ENCODE data around the gene KRT32.
A peak's percentile ranks its signal among the peaks of the same experiment; 100 is the strongest.

Gene KRT32

GRCh38 chr17:41500131-41500911 is 33.1 kb upstream of the KRT32 start:
- no peak for DNase-seq (ENCODE audit: extremely low read depth, low read depth)
- TF ChIP-seq, protein P1, sequence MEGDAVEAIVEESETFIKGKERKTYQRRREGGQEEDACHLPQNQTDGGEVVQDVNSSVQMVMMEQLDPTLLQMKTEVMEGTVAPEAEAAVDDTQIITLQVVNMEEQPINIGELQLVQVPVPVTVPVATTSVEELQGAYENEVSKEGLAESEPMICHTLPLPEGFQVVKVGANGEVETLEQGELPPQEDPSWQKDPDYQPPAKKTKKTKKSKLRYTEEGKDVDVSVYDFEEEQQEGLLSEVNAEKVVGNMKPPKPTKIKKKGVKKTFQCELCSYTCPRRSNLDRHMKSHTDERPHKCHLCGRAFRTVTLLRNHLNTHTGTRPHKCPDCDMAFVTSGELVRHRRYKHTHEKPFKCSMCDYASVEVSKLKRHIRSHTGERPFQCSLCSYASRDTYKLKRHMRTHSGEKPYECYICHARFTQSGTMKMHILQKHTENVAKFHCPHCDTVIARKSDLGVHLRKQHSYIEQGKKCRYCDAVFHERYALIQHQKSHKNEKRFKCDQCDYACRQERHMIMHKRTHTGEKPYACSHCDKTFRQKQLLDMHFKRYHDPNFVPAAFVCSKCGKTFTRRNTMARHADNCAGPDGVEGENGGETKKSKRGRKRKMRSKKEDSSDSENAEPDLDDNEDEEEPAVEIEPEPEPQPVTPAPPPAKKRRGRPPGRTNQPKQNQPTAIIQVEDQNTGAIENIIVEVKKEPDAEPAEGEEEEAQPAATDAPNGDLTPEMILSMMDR (IDR thresholded peaks at IDR 0.05; ENCODE audit: low read depth, low read length), result no peak

GRCh38 chr17:41499714-41500113 is 32.5 kb upstream of the KRT32 start:
- DNase-seq (ENCODE audit: extremely low read depth, low read depth), result no peak
- TF ChIP-seq, protein P1 (IDR thresholded peaks at IDR 0.05; ENCODE audit: low read depth, low read length), result no peak

DNA sequence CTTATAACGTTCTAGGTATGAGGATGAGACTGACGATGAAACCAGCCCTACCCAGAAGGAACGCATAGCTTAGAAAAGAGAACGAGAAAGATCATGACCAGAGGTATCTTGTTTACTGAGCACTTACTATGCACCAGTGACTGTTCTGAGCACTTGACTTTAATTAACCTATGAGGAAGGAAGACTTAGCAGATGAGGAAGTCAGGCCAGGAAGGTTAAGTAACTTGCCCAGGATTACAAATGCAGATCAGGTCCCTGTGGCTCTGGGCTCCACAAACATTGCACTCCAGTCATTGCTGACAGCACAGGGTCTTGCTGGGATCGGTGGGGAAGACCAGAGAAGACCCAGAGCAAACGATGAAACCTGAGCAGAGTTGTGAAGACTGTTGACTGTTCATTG is 31.1 kb upstream of the KRT32 start:
- TF ChIP-seq, protein P1 (IDR thresholded peaks at IDR 0.05; ENCODE audit: low read depth, low read length), result no peak
- no peak for DNase-seq (ENCODE audit: extremely low read depth, low read depth)

DNA sequence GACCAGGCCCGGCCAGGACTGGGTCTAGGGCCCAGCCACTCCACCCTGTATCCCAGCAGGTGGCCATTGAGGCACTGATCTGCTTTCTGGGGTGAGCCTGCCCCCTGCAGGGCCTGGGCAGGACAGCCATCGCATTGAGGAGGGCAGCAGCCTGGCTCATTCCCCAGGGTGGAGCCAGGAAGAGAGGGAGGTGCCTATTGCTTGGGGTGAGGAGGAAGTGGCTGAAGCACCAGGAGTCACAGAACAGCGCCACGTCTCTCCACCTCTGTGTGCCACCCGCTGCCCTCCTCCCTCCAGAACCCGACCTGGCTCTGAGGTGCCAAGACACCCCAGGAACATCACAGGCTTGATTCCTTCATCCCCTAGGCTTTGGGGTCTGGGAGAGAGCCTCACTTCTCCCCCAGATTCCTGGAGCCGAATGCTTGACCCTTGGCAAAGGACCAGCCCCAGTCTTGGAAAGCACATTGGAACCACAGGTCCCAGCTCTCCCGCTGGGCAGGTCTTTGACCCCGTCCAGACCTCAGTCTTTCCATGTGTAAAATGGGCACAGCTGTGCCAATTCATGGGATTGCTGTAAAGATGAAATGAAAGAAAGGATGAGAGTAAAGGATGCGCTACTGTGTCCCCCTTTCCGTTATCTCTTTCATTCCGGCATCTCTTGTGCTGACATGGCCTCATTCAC is 29.8 kb upstream of the KRT32 start:
- peak; percentile 54 for DNase-seq (ENCODE audit: extremely low read depth, low read depth)
- TF ChIP-seq, protein P1 (IDR thresholded peaks at IDR 0.05; ENCODE audit: low read depth, low read length), result peak; percentile 74

DNA sequence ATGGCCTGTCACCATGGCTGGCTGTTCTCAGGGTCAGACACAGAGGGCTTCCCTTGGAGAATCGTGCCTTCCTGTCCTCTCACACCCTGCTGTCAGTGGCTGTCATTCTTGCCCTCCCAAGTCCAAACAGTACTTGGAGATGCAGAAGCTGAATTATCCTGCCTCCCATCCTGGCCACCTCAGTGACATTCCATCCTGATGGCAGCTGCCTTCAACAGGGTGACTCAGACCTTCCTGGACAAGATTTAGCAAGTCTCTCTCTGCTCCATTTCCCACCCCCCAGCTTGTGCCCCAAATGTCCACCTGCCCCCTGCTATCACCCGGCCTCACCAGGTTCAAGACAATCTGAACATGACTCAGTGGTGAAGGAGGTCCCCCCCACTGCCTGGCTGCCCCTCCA is 27.3 kb upstream of the KRT32 start:
- TF ChIP-seq, protein P1 (IDR thresholded peaks at IDR 0.05; ENCODE audit: low read depth, low read length), result no peak
- no peak for DNase-seq (ENCODE audit: extremely low read depth, low read depth)

DNA sequence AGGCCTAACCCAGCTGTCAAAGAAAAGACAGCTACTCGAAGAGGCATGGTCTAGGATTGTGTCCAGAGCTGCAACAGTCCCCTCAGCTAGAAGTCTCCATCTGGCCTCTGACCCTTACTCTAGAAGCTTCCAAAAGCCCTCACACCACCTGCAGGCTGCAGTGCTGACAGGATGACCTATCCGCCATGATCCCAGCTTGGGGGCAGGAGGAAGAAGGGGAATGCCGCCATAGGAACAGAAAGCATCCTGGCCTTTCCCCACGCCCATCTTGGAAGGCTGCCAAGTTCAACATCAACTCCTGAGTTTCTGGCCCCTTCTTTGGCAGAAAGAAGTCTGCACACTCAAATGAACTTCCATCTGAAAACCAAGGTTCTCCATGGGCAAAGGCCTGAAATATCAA is 25.6 kb upstream of the KRT32 start:
- DNase-seq (ENCODE audit: extremely low read depth, low read depth), result no peak
- TF ChIP-seq, protein P1 (IDR thresholded peaks at IDR 0.05; ENCODE audit: low read depth, low read length), result no peak

- TF ChIP-seq, protein P1 (IDR thresholded peaks at IDR 0.05; ENCODE audit: low read depth, low read length), result no peak
- no peak for DNase-seq (ENCODE audit: extremely low read depth, low read depth)
Measured at GRCh38 chr17:41492351-41492750, 25.2 kb upstream of the KRT32 start.

Measured in AG09319 (cell line).